Colonic mucosa (tissue), 4 donors: ENCODE data around the gene TYROBP. TPM values are rescaled to one million over a fixed set of nuclear protein-coding genes. Genes with fewer than 3 reads are reported as not detected.

ENCODE experiments used
- DNase-seq: peaks from one replicate; pipeline ENCODE4 v3.0.0-alpha.2; 2020
- H3K27ac ChIP-seq: fragments of 200-600 bp; one replicate; pipeline ENCODE4 v1.8.0; 2021
- H3K27me3 ChIP-seq: fragments of 200-600 bp; one replicate; pipeline ENCODE4 v1.8.0; 2021
- H3K36me3 ChIP-seq: fragments of 200-600 bp; one replicate; pipeline ENCODE4 v1.8.0; 2021
- H3K4me1 ChIP-seq: fragments of 200-600 bp; one replicate; pipeline ENCODE4 v1.8.0; 2021; ENCODE audit warnings: mild to moderate bottlenecking
- H3K4me3 ChIP-seq: fragments of 200-600 bp; one replicate; pipeline ENCODE4 v1.8.0; 2021
- H3K9ac ChIP-seq, 2 donors: one replicate each; pipeline ENCODE4 v1.7.0; 2013; ENCODE audit warnings: control low read depth in 2 of 2, low read depth in 2 of 2, low read length in 2 of 2
- H3K9me3 ChIP-seq: fragments of 200-600 bp; one replicate; pipeline ENCODE4 v1.8.0; 2021
- CTCF ChIP-seq: fragments of 200-600 bp; IDR thresholded peaks from one replicate; pipeline ENCODE4 v1.8.0; 2022; ENCODE audit warnings: antibody characterized with exemption, mild to moderate bottlenecking
- intact Hi-C: fragments of 100-400 bp; cut with DNase I; formaldehyde crosslinking; loops from one replicate; pipeline ENCODE4 v1.14.1; 2022
- total RNA-seq, 2 donors: library from RNA; stranded (reverse); fragmentation: NEBNext Ultra II Directional in 1 of 2; extraction: Animal tissue kit (Norgen Biotek cat#: 25700) in 1 of 2; gene quantifications; one replicate each; pipeline ENCODE4 v1.2.1, GENCODE V29; 2021
- donor health status: healthy.
- donor health status: DM: no; HTN: no; CAD: no.
- donor health status: DM: no; HTN: no; CAD: no.

Gene TYROBP
- total RNA-seq, 2 donors from 2014 or later: 10.4 to 32.8 TPM

GRCh38 chr19:35888398-35888797 lies 19.7 kb downstream of the TYROBP start:
- intact Hi-C loops: no loop called here
- H3K4me1 ChIP-seq: no peaks in the 10 kb centered on the region
- no peak for TF ChIP-seq CTCF

GRCh38 chr19:35887197-35887596 lies 20.9 kb downstream of the TYROBP start:
- no peak for TF ChIP-seq CTCF
- H3K9ac ChIP-seq: no peak overlapping the region
- intact Hi-C loops: no loop called here
- H3K27me3 ChIP-seq: no peaks in the 10 kb centered on the region
- DNase-seq: no peak
- H3K9me3 ChIP-seq: no peaks in the 10 kb centered on the region
- no peak overlapping the region for H3K4me3 ChIP-seq
- H3K27ac ChIP-seq: no peak overlapping the region
- no peaks in the 10 kb centered on the region for H3K4me1 ChIP-seq
- H3K36me3 ChIP-seq: peaks cover 8% of the 10 kb centered on the region

More at GRCh38 chr19:35888398-35888797, 19.7 kb downstream of the TYROBP start:
- H3K27ac ChIP-seq: no peak overlapping the region
- H3K9me3 ChIP-seq: no peaks in the 10 kb centered on the region
- no peak overlapping the region for H3K4me3 ChIP-seq
- no peaks in the 10 kb centered on the region for H3K27me3 ChIP-seq
- no peak for DNase-seq
- H3K9ac ChIP-seq: no peak overlapping the region
- peaks cover 8% of the 10 kb centered on the region for H3K36me3 ChIP-seq

- no peaks in the 10 kb centered on the region for H3K27me3 ChIP-seq
- no peak overlapping the region for H3K27ac ChIP-seq
- H3K4me3 ChIP-seq: no peak overlapping the region
- TF ChIP-seq CTCF: no peak
- no peak for DNase-seq
- H3K9me3 ChIP-seq: no peaks in the 10 kb centered on the region
- no peak overlapping the region for H3K9ac ChIP-seq
- no peaks in the 10 kb centered on the region for H3K4me1 ChIP-seq
- H3K36me3 ChIP-seq: peaks cover 8% of the 10 kb centered on the region
- intact Hi-C loops: no loop called here
Observed at GRCh38 chr19:35885904-35886303, 22.2 kb downstream of the TYROBP start.

GRCh38 chr19:35885225-35885738 lies 22.8 kb downstream of the TYROBP start:
- DNase-seq: no peak
- TF ChIP-seq CTCF: no peak
- Histone ChIP-seq H3K4me1 (no peaks in the 10 kb centered on the region), H3K36me3 (peaks cover 8% of the 10 kb centered on the region), H3K27me3 (no peaks in the 10 kb centered on the region), H3K9me3 (no peaks in the 10 kb centered on the region), H3K4me3 (no peak overlapping the region), H3K27ac (no peak overlapping the region), H3K9ac (no peak overlapping the region)
- intact Hi-C loops: no loop called here

- H3K36me3 ChIP-seq: peaks cover 8% of the 10 kb centered on the region
- no peak overlapping the region for H3K4me3 ChIP-seq
- no peak for DNase-seq
- H3K27ac ChIP-seq: no peak overlapping the region
- no peak for TF ChIP-seq CTCF
- no peaks in the 10 kb centered on the region for H3K4me1 ChIP-seq
- H3K27me3 ChIP-seq: no peaks in the 10 kb centered on the region
- no peaks in the 10 kb centered on the region for H3K9me3 ChIP-seq
- intact Hi-C loops: loop anchor here (5.0 kb wide), 1 partner anchor 48 kb away; no protein-coding TSS in a partner anchor
- H3K9ac ChIP-seq: no peak overlapping the region
Observed at GRCh38 chr19:35883882-35884281, 24.2 kb downstream of the TYROBP start.
